ENCODE data around the gene TFCP2L1. TPM values are rescaled to one million over a fixed set of nuclear protein-coding genes. Genes with fewer than 3 reads are reported as not detected.

TFCP2L1 gene
- total RNA-seq, 1 donor from 2014 or later: 0.54 TPM

DNA sequence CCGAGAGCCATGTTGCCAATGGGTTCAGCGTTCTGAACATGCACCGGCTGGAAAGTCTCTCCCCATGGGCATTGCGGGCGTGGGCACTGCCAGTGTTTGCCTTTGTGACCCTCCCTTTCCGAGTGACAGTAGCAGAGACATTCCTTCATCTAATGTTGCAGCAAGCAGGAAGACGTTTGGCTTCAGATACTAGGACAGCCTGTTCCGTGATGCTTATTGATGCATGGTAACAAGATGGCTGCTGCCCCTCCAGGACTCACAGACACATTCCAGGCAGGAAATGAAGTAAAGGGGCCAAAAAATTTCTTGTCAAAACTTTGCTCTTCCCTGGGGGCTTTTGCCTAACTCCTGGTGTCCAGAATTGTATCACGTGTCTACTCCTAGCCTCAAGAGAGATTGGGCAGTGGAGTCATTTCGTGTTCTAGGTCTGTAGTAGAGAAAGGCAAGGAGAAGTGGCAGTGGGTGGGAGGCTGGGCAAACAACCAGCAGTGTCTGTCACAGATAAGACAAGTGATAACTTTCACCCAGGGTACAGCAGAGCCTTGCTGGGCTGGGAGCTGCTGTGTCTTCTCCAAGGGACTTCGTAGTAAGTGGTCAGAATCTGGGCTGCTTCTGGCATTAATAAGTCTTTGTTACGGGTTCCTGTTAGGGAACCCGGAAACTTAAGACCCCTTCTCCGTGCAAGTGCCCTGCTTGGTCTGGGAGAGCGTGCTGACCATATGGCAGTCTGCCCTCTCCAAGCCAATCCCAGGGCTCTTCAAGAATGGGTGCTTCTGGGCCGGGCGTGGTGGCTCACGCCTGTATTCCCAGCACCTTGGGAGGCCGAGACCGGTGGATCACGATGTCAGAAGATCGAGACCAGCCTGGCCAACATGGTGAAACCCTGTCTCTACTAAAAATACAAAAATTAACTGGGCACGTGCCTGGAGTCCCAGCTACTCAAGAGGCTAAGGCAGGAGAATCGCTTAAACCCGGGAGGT is 93.5 kb downstream of the TFCP2L1 start:
- TF ChIP-seq, protein P1, sequence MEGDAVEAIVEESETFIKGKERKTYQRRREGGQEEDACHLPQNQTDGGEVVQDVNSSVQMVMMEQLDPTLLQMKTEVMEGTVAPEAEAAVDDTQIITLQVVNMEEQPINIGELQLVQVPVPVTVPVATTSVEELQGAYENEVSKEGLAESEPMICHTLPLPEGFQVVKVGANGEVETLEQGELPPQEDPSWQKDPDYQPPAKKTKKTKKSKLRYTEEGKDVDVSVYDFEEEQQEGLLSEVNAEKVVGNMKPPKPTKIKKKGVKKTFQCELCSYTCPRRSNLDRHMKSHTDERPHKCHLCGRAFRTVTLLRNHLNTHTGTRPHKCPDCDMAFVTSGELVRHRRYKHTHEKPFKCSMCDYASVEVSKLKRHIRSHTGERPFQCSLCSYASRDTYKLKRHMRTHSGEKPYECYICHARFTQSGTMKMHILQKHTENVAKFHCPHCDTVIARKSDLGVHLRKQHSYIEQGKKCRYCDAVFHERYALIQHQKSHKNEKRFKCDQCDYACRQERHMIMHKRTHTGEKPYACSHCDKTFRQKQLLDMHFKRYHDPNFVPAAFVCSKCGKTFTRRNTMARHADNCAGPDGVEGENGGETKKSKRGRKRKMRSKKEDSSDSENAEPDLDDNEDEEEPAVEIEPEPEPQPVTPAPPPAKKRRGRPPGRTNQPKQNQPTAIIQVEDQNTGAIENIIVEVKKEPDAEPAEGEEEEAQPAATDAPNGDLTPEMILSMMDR (IDR thresholded peaks at IDR 0.05; ENCODE audit: unreplicated experiment): no peak
- H3K4me1 Mint-ChIP-seq: no peaks in the 10 kb centered on the region
- no peak for DNase-seq (ENCODE audit: low spot score in 2 of 2, unreplicated experiment in 2 of 2)
- no peak overlapping the region for H3K4me3 Mint-ChIP-seq
- H3K27me3 Mint-ChIP-seq (ENCODE audit: low read depth): peaks cover 3% of the 10 kb centered on the region
- no peaks in the 10 kb centered on the region for H3K9me3 Mint-ChIP-seq
- H3K36me3 Mint-ChIP-seq: no peaks in the 10 kb centered on the region
- no peak overlapping the region for H3K27ac Mint-ChIP-seq

DNA sequence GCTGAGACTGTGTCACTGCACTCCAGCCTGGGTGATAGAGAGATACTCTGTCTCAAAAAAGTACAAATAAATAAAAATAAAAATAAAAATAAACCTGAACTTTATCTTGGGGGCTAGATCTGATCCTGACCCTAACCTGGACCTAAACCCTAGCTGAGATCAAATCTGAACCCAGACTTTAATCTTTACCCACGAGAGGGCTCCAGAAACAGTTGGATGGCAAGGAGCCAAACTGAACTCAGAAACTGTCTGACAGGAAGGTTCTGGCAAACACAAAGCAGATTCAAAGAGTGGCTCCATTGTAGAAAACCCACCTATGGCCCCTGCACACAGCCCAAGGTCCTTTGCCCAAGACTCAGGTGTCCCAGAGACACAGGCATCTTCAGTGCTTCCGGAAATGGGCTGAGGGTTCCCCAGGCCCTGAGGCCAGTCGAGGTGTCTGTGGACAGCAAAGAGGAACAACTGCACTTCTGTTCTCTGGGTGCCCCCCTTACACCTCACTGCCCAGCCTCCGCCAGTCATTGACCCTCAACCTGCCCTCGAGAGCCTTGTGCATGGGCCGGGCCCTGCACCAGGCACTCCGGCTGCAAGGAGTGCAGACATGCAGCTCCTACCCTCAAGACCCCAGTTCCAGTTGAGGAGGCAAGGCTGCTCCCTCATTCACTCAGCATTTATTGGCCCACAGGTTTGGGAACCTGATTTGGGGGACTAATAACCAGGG is 95.2 kb downstream of the TFCP2L1 start:
- Mint-ChIP-seq H3K27me3 (ENCODE audit: low read depth) (peaks cover 3% of the 10 kb centered on the region), H3K9me3 (no peaks in the 10 kb centered on the region), H3K4me3 (no peak overlapping the region), H3K36me3 (no peaks in the 10 kb centered on the region), H3K4me1 (no peaks in the 10 kb centered on the region), H3K27ac (no peak overlapping the region)
- no peak for DNase-seq (ENCODE audit: low spot score in 2 of 2, unreplicated experiment in 2 of 2)
- TF ChIP-seq, protein P1 (IDR thresholded peaks at IDR 0.05; ENCODE audit: unreplicated experiment): no peak

DNA sequence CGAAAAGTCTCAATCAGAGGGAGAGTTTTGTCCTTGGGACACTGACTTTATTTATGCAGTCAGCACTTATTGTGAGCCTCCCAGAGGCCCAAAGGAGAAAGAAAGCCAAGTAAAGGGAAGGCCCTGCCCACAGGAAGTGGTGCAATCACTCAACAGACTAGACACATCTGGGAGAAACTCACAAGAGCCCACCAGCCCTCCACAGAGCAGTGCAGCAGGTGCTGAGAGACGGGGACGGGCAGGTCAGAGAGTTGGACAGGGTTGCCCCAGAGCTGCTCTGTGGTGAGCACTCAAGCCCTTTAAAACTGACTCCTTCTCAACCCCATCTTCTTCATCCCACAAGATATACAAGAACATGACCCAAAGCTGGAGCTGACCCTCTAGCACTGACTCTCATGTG is 96.0 kb downstream of the TFCP2L1 start:
- TF ChIP-seq, protein P1 (IDR thresholded peaks at IDR 0.05; ENCODE audit: unreplicated experiment): no peak
- Mint-ChIP-seq H3K9me3 (no peaks in the 10 kb centered on the region), H3K4me1 (no peaks in the 10 kb centered on the region), H3K27me3 (ENCODE audit: low read depth) (peaks cover 3% of the 10 kb centered on the region), H3K27ac (no peak overlapping the region), H3K4me3 (no peak overlapping the region), H3K36me3 (no peaks in the 10 kb centered on the region)
- no peak for DNase-seq (ENCODE audit: low spot score in 2 of 2, unreplicated experiment in 2 of 2)

DNA sequence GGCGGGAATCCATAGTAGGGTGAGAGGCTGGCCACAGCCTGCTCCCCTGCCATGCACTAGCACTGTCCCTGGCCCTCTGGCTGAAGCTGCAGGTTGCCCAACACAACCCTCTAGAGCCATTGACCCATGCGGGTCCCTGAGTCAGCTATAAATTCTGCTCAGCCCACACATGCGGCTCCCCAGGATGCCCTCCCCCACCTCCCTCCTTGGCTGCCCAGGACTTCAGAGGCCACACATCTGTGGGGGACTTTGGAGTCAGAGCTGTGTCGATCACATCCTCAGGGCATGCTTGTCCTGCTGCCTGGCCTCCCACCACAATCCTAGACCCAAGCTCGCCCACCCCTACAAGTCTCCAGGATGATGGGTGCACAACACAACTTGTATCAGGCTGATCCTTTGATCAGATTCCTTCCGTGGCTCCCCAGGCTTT is 97.0 kb downstream of the TFCP2L1 start:
- no peaks in the 10 kb centered on the region for H3K9me3 Mint-ChIP-seq
- H3K4me1 Mint-ChIP-seq: no peaks in the 10 kb centered on the region
- H3K4me3 Mint-ChIP-seq: no peak overlapping the region
- peaks cover 3% of the 10 kb centered on the region for H3K27me3 Mint-ChIP-seq (ENCODE audit: low read depth)
- DNase-seq (ENCODE audit: low spot score in 2 of 2, unreplicated experiment in 2 of 2): no peak
- TF ChIP-seq, protein P1 (IDR thresholded peaks at IDR 0.05; ENCODE audit: unreplicated experiment): no peak
- no peak overlapping the region for H3K27ac Mint-ChIP-seq
- H3K36me3 Mint-ChIP-seq: no peaks in the 10 kb centered on the region

DNA sequence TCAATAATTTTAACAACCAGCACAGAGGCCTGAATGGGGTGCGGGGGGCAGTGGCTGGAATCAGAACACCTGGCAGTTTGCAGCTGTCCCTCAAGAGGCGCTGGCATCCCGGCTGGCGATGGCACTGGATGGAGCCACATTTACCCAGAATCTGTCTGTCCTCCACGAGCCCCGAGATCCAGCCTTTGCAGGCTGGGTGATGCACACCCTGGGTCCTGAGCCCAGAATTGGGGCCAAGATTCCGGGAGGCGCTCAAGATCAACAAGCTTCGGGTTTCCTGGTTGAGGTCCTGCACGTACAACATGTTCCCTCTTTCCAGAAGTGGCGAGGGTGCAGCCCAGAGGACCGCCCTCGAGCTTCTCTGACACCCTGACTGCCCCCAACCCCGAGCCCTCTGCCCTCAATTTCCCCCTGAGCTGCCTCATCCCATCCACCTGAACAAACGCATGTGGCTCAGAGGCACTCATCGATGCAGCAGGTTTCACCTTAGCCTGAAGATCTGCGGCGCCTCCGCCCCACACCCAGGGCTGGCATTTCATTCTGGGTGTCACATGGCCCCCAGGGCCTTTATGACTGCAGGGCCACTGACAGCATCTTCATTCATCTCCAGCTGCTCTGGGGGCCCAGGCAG is 97.5 kb downstream of the TFCP2L1 start:
- no peaks in the 10 kb centered on the region for H3K36me3 Mint-ChIP-seq

More for the DNA sequence above, 97.5 kb downstream of the TFCP2L1 start:
- TF ChIP-seq, protein P1 (IDR thresholded peaks at IDR 0.05; ENCODE audit: unreplicated experiment): no peak
- H3K27me3 Mint-ChIP-seq (ENCODE audit: low read depth): peaks cover 3% of the 10 kb centered on the region
- no peak overlapping the region for H3K4me3 Mint-ChIP-seq
- H3K27ac Mint-ChIP-seq: no peak overlapping the region
- H3K9me3 Mint-ChIP-seq: no peaks in the 10 kb centered on the region
- no peaks in the 10 kb centered on the region for H3K4me1 Mint-ChIP-seq
- no peak for DNase-seq (ENCODE audit: low spot score in 2 of 2, unreplicated experiment in 2 of 2)

Measured in mesothelial cell of epicardium (in vitro differentiated cells).